Endodermal cell (in vitro differentiated cells): ENCODE data around the gene PLXDC1. TPM values are rescaled to one million over a fixed set of nuclear protein-coding genes. Genes with fewer than 3 reads are reported as not detected.

ENCODE experiments used
- DNase-seq: peaks from one replicate; pipeline ENCODE4 v3.0.0-alpha.2; 2017
- H3K27ac ChIP-seq: 2 replicates; pipeline ENCODE4 v1.5.1; 2013; ENCODE audit warnings: mild to moderate bottlenecking, low read depth, low read length, moderate library complexity
- H3K27me3 ChIP-seq: 2 replicates; pipeline ENCODE4 v1.6.1; 2013; ENCODE audit warnings: mild to moderate bottlenecking, low read length, moderate library complexity; ENCODE audit not compliant: insufficient read depth, control insufficient read depth, poor library complexity, severe bottlenecking
- H3K36me3 ChIP-seq: 2 replicates; pipeline ENCODE4 v1.7.0; 2013; ENCODE audit warnings: mild to moderate bottlenecking, low read length, moderate library complexity; ENCODE audit not compliant: control insufficient read depth, insufficient read depth
- H3K4me1 ChIP-seq: one replicate; pipeline ENCODE4 v1.7.0; 2013; ENCODE audit warnings: low read length; ENCODE audit not compliant: control insufficient read depth, insufficient read depth
- H3K4me3 ChIP-seq: 2 replicates; pipeline ENCODE4 v1.5.1; 2013; ENCODE audit warnings: mild to moderate bottlenecking, low read length, moderate library complexity
- H3K9ac ChIP-seq: 2 replicates; pipeline ENCODE4 v1.6.1; 2013; ENCODE audit warnings: mild to moderate bottlenecking, low read length, moderate library complexity; ENCODE audit not compliant: poor library complexity, severe bottlenecking; ENCODE audit errors: extremely low read depth
- H3K9me3 ChIP-seq: 2 replicates; pipeline ENCODE4 v1.6.1; 2013; ENCODE audit warnings: mild to moderate bottlenecking, low read length, moderate library complexity; ENCODE audit not compliant: control insufficient read depth
- H3K27ac Mint-ChIP-seq: 2 replicates; pipeline ENCODE4 v1.8.0; 2020; ENCODE audit warnings: mixed read lengths
- H3K27me3 Mint-ChIP-seq: 2 replicates; pipeline ENCODE4 v1.8.0; 2021; ENCODE audit warnings: mild to moderate bottlenecking, mixed read lengths; ENCODE audit not compliant: insufficient read depth
- H3K36me3 Mint-ChIP-seq: 2 replicates; pipeline ENCODE4 v1.8.0; 2020; ENCODE audit warnings: low read depth, mixed read lengths
- H3K4me1 Mint-ChIP-seq: 2 replicates; pipeline ENCODE4 v1.8.0; 2020; ENCODE audit warnings: mixed read lengths
- H3K4me3 Mint-ChIP-seq: 2 replicates; pipeline ENCODE4 v1.8.0; 2020; ENCODE audit warnings: mild to moderate bottlenecking, moderate library complexity, mixed read lengths
- H3K9me3 Mint-ChIP-seq: 2 replicates; pipeline ENCODE4 v1.8.0; 2020; ENCODE audit warnings: mild to moderate bottlenecking, mixed read lengths
- WGBS, 2 experiments: methylation state at CpG; one replicate each; pipeline versions ENCODE4 v1.1.5 to v1.1.7; 2013; ENCODE audit warnings: missing lambda C conversion rate in 2 of 2, mixed read lengths in 1 of 2; ENCODE audit not compliant: insufficient coverage in 1 of 2, insufficient read length in 1 of 2; 5-methylcytosine and 5-hydroxymethylcytosine counted together
- total RNA-seq, 2 donors: library from RNA; stranded (reverse); fragmentation: NEBNext Ultra II Directional in 1 of 2; extraction: Animal tissue kit (Norgen Biotek cat#: 25700) in 1 of 2; gene quantifications; 2 replicates in 1 of 2; 3 replicates in 1 of 2; pipeline ENCODE4 v1.2.1, GENCODE V29; 2021
- TF ChIP-seq, protein P1 (sequence below): fragments of 200-600 bp; sonication (generic); conservative IDR thresholded peaks from 2 replicates; pipeline ENCODE4 v1.5.0; 2021; ENCODE audit warnings: antibody characterized with exemption, mild to moderate bottlenecking

Gene PLXDC1
- total RNA-seq, 2 donors from 2014 or later, result 9.0 TPM

DNA sequence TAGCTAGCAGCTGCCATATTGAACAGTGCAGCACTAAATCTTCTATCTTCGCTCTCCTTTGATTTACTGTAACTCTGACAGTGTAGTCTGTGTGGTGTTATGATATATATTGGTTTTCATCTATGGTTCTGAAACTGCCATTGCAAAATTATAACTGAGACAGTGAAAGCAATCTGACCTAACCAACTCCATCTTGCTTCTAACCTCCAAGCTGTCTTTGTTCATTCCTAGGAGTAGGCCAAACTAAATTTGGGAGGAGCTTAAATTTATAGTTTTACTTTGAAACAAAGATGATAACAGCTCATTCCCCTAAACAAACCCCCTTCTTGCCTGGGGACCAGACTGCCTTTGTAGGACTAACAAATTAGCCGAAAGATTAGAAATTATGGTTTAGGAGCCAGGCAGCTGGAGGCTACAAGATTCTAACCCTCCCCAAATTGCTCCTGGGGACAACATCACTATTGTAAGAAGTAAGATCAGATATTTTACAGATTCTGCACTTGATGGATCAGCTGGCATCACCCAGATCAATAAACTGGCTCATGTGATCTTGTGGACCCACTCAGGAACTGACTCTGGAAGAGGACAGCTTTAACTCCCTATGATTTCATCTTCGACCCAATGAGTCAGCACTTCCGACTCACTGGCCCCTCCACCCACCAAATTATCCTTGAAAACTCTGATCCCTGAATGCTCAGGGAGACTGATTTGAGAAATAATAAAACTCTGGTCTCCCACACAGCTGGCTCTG lies 137.2 kb downstream of the PLXDC1 start:
- no peak overlapping the region for H3K4me3 ChIP-seq
- Mint-ChIP-seq H3K4me1 (peaks cover 30% of the 10 kb centered on the region), H3K27ac (peak overlapping the region; percentile 40), H3K9me3 (peaks cover 2% of the 10 kb centered on the region), H3K27me3 (peaks cover 5% of the 10 kb centered on the region), H3K4me3 (no peak overlapping the region), H3K36me3 (no peaks in the 10 kb centered on the region)
- H3K36me3 ChIP-seq, result no peaks in the 10 kb centered on the region
- no peaks in the 10 kb centered on the region for H3K27me3 ChIP-seq
- peaks cover 8% of the 10 kb centered on the region for H3K4me1 ChIP-seq
- no peak overlapping the region for H3K9ac ChIP-seq
- DNase-seq, result no peak
- H3K27ac ChIP-seq, result no peak overlapping the region
- WGBS, 2 experiments, result 92% methylated on average over 4 of the region's 4 CpGs; no CpG with 5 or more reads in 1 of the 2 experiments
- TF ChIP-seq, protein P1, sequence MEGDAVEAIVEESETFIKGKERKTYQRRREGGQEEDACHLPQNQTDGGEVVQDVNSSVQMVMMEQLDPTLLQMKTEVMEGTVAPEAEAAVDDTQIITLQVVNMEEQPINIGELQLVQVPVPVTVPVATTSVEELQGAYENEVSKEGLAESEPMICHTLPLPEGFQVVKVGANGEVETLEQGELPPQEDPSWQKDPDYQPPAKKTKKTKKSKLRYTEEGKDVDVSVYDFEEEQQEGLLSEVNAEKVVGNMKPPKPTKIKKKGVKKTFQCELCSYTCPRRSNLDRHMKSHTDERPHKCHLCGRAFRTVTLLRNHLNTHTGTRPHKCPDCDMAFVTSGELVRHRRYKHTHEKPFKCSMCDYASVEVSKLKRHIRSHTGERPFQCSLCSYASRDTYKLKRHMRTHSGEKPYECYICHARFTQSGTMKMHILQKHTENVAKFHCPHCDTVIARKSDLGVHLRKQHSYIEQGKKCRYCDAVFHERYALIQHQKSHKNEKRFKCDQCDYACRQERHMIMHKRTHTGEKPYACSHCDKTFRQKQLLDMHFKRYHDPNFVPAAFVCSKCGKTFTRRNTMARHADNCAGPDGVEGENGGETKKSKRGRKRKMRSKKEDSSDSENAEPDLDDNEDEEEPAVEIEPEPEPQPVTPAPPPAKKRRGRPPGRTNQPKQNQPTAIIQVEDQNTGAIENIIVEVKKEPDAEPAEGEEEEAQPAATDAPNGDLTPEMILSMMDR, result no peak
- no peaks in the 10 kb centered on the region for H3K9me3 ChIP-seq

Other genes with a start within 250 kb of the PLXDC1 start
- not detected for gene FBXO47, start 184.2 kb downstream of the PLXDC1 start, total RNA-seq
- gene ARL5C, start 14.5 kb upstream of the PLXDC1 start, total RNA-seq, result not detected
- 10 to 100 TPM; 12.2 to 13.2 TPM for gene CACNB1, start 46.0 kb upstream of the PLXDC1 start, total RNA-seq
- gene RPL19, start 48.6 kb upstream of the PLXDC1 start, total RNA-seq, result 1,000 to 10,000 TPM; 1,782 to 1,829 TPM
- under 1 TPM; 0.35 to 0.46 TPM for gene STAC2, start 74.3 kb upstream of the PLXDC1 start, total RNA-seq
- gene FBXL20, start 250.0 kb upstream of the PLXDC1 start, total RNA-seq, result 10 to 100 TPM; 15.6 to 18.1 TPM